Loucy (cell line): ENCODE data around the gene C19orf67.
A peak's percentile ranks its signal among the peaks of the same experiment; 100 is the strongest.

Experiments
- H2AFZ ChIP-seq: fragments of 200-600 bp; sonication (generic); 2 replicates; pipeline ENCODE4 v1.6.0; 2016; ENCODE audit warnings: antibody characterized with exemption, mild to moderate bottlenecking, low read length, moderate library complexity
- H3F3A ChIP-seq: fragments of 200-600 bp; 2 replicates; pipeline ENCODE4 v1.6.0; 2016; ENCODE audit warnings: antibody characterized with exemption, low read depth, mild to moderate bottlenecking
- H3K27me3 ChIP-seq: fragments of 200-600 bp; sonication (generic); 2 replicates; pipeline ENCODE4 v1.6.1; 2014; ENCODE audit warnings: low read length, mild to moderate bottlenecking; ENCODE audit not compliant: insufficient read depth, poor library complexity, severe bottlenecking
- H3K36me3 ChIP-seq: fragments of 200-600 bp; sonication (generic); 2 replicates; pipeline ENCODE4 v1.6.1; 2016; ENCODE audit warnings: low read length; ENCODE audit not compliant: insufficient read depth
- H3K4me1 ChIP-seq: fragments of 200-600 bp; sonication (generic); 2 replicates; pipeline ENCODE4 v1.5.1; 2014; ENCODE audit warnings: low read length, mild to moderate bottlenecking; ENCODE audit not compliant: insufficient read depth, poor library complexity, severe bottlenecking
- H3K4me2 ChIP-seq: fragments of 200-600 bp; sonication (generic); 2 replicates; pipeline ENCODE4 v1.6.0; 2014; ENCODE audit warnings: antibody characterized with exemption, low read length, low read depth, mild to moderate bottlenecking; ENCODE audit not compliant: poor library complexity, severe bottlenecking
- H3K4me3 ChIP-seq: fragments of 200-600 bp; sonication (generic); 2 replicates; pipeline ENCODE4 v1.5.1; 2014; ENCODE audit warnings: low read length, mild to moderate bottlenecking, mixed read lengths; ENCODE audit not compliant: poor library complexity, severe bottlenecking
- H3K79me2 ChIP-seq: fragments of 200-600 bp; sonication (generic); 2 replicates; pipeline ENCODE4 v1.6.1; 2014; ENCODE audit warnings: low read length; ENCODE audit not compliant: insufficient read depth
- H3K9ac ChIP-seq: fragments of 200-600 bp; sonication (generic); 2 replicates; pipeline ENCODE4 v1.6.0; 2014; ENCODE audit warnings: mild to moderate bottlenecking, low read depth, low read length, moderate library complexity; ENCODE audit not compliant: poor library complexity, severe bottlenecking
- H3K9me2 ChIP-seq: fragments of 200-600 bp; sonication (generic); replicated peaks from 2 replicates; pipeline ENCODE4 v1.6.1; 2016; ENCODE audit warnings: low read depth, low read length, mixed read lengths
- H3K9me3 ChIP-seq: fragments of 200-600 bp; sonication (generic); 2 replicates; pipeline ENCODE4 v1.6.1; 2014; ENCODE audit warnings: mild to moderate bottlenecking, antibody characterized with exemption, low read length, low read depth; ENCODE audit not compliant: insufficient read depth
- H4K20me1 ChIP-seq: fragments of 200-600 bp; sonication (generic); 2 replicates; pipeline ENCODE4 v1.6.0; 2014; ENCODE audit warnings: antibody characterized with exemption, low read length, mild to moderate bottlenecking; ENCODE audit not compliant: insufficient read depth, poor library complexity, severe bottlenecking
- EZH2phosphoT487 ChIP-seq: fragments of 200-600 bp; IDR thresholded peaks from 2 replicates; pipeline ENCODE4 v1.6.1; 2018; ENCODE audit warnings: antibody characterized with exemption, mild to moderate bottlenecking, moderate library complexity, borderline replicate concordance
- TF ChIP-seq, protein P1 (sequence below): fragments of 200-600 bp; sonication (generic); conservative IDR thresholded peaks from 2 replicates; pipeline ENCODE4 v1.5.1; 2014; ENCODE audit warnings: mild to moderate bottlenecking, antibody characterized with exemption, low read length

Gene C19orf67

DNA sequence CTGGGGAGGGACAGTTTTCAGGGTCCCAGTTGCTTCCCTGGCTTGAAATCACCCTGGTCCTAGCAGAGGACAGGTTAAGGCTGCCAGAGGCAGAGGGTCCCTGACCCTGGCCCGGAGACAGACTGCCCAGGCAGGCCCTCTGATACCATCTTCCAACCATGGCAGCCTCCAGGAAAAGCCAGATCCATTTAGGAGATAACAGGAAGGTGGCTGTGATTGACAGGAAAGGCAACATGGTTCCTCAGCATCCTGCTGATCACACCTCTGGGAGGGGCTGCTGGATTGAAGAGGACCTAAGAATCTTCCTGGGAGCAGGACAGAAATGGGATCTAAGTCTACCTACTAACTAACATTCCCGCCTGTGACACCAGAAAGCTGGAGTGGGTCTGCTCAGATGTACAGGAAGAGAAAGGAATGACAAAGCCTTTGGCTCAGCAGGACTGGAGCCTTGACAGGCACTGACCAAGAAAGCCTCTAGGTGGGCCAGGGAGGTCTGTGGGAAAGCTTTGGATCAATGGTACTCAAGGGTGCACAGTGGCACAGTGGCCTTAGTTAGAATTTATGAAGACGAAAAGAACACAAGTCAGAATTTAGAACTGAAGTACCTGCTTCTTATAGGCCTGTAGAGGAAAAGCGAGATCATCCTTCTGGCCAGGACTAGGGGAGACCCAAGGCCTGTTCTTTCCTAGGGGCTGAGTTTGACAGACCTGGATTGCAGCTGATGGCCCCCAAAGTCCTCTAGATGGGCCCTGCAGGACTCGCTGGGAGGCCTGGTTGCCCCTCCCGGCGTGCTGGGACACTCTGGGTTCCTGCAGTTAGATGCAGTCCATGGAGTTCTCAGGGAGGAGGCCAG, 34.3 kb upstream of the C19orf67 start:
- H3K9ac ChIP-seq = no peak overlapping the region
- no peaks in the 10 kb centered on the region; the same call in 1 of the 2 replicates for H3K36me3 ChIP-seq
- TF ChIP-seq, protein P1, sequence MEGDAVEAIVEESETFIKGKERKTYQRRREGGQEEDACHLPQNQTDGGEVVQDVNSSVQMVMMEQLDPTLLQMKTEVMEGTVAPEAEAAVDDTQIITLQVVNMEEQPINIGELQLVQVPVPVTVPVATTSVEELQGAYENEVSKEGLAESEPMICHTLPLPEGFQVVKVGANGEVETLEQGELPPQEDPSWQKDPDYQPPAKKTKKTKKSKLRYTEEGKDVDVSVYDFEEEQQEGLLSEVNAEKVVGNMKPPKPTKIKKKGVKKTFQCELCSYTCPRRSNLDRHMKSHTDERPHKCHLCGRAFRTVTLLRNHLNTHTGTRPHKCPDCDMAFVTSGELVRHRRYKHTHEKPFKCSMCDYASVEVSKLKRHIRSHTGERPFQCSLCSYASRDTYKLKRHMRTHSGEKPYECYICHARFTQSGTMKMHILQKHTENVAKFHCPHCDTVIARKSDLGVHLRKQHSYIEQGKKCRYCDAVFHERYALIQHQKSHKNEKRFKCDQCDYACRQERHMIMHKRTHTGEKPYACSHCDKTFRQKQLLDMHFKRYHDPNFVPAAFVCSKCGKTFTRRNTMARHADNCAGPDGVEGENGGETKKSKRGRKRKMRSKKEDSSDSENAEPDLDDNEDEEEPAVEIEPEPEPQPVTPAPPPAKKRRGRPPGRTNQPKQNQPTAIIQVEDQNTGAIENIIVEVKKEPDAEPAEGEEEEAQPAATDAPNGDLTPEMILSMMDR = no peak
- no peak for TF ChIP-seq EZH2phosphoT487
- H4K20me1 ChIP-seq = peaks cover 17% of the 10 kb centered on the region
- no peaks in the 10 kb centered on the region for H3K9me3 ChIP-seq
- H3K4me2 ChIP-seq = no peak overlapping the region
- H3F3A ChIP-seq = no peaks in the 10 kb centered on the region; the same call in 1 of the 2 replicates
- H3K4me3 ChIP-seq = no peak overlapping the region
- H2AFZ ChIP-seq = no peak overlapping the region
- peaks cover 24% of the 10 kb centered on the region; the same call in 1 of the 2 replicates for H3K79me2 ChIP-seq
- H3K4me1 ChIP-seq = peaks cover 33% of the 10 kb centered on the region
- no peaks in the 10 kb centered on the region for H3K9me2 ChIP-seq
- no peaks in the 10 kb centered on the region for H3K27me3 ChIP-seq

DNA sequence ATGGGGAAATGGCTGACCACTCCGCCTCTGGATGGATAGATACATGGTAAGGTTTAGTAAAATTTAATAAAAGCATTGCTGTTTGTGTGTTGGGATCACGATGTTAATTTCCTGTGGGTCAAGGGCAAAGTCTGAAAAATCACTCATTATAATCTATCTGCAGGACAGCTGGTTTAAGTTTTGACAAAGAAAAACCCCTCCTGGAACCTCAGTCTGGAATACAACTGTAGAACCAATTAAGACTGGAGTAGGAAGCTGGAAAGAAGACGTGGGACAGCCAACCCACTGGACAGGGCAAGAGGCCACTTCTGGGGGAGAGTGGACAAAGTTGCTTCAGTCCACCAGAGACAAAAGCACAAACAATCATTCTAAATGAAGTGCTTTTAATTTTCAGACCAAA, 33.6 kb upstream of the C19orf67 start:
- Histone ChIP-seq H3K9me2 (no peaks in the 10 kb centered on the region), H3K27me3 (no peaks in the 10 kb centered on the region), H3K4me2 (peak overlapping the region; percentile 86), H3K36me3 (no peaks in the 10 kb centered on the region; the same call in 1 of the 2 replicates), H3K9me3 (no peaks in the 10 kb centered on the region), H4K20me1 (peaks cover 18% of the 10 kb centered on the region), H3K4me3 (peak overlapping the region; percentile 81), H3F3A (no peaks in the 10 kb centered on the region; the same call in 1 of the 2 replicates), H2AFZ (no peak overlapping the region), H3K9ac (peak overlapping the region; percentile 72), H3K4me1 (peaks cover 38% of the 10 kb centered on the region), H3K79me2 (peaks cover 28% of the 10 kb centered on the region; the same call in 1 of the 2 replicates)
- TF ChIP-seq, protein P1 = no peak
- no peak for TF ChIP-seq EZH2phosphoT487

DNA sequence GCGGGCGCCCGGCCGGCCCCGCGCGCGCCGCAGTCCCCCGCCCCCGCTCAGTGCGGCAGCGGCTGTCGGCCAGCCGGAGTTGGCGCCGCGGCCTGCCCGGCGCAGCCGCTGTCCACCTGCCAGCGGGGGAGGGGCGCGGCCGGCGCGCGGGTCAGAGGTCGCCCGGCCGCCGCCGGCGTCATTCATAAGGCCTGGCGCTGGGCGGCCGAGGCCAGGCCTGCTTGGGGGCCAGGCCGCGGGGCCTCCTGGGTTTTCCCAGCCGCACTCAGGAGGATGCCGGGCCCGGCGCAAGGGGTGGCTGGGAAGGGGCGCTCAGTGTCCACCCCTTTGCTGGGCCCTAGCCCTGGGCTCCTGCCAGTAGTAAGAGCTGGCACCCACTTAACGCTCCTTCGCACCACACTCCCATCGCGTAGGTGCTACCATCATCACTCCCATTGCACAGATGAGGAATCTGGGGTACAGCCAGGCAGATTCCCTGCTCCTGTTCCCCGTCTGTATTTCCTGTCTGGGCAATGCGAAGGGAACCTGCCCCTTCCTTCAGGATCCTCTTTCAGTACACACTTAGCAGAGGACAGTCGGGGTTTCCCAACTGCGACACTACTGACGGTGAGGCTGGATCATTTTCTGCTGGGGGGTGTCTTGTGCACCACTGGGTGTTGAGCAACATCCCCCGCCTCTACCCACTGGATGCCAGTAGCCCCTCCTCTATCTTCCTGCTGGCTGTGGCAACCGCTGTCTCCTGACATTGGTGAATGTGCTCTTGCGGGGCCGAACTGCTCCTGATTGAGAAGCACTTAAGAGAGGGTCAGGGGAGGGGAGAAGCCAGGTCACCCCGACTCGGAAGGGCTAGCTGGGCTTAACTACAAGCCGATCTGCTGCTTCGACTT, 32.8 kb upstream of the C19orf67 start:
- H3K4me3 ChIP-seq = peak overlapping the region; percentile 81
- TF ChIP-seq, protein P1 = no peak
- TF ChIP-seq EZH2phosphoT487 = no peak
- no peaks in the 10 kb centered on the region for H3K27me3 ChIP-seq
- H3K9ac ChIP-seq = peak overlapping the region; percentile 72
- peaks cover 42% of the 10 kb centered on the region for H3K4me1 ChIP-seq
- peak overlapping the region; percentile 86 for H3K4me2 ChIP-seq
- peaks cover 34% of the 10 kb centered on the region; the same call in 1 of the 2 replicates for H3K79me2 ChIP-seq
- no peaks in the 10 kb centered on the region; the same call in 1 of the 2 replicates for H3F3A ChIP-seq
- no peaks in the 10 kb centered on the region for H3K9me2 ChIP-seq
- H4K20me1 ChIP-seq = peaks cover 18% of the 10 kb centered on the region
- H2AFZ ChIP-seq = no peak overlapping the region
- H3K36me3 ChIP-seq = no peaks in the 10 kb centered on the region; the same call in 1 of the 2 replicates
- H3K9me3 ChIP-seq = no peaks in the 10 kb centered on the region
